Measurements from ENCODE around the gene RARB.

The RARB gene

GRCh38 chr3:25448750-25449692, 21.0 kb downstream of the RARB start:
- DNase-seq, result no peak

GRCh38 chr3:25449857-25450256, 21.8 kb downstream of the RARB start:
- DNase-seq, result no peak

- DNase-seq, result no peak
These were observed 24.1 kb downstream of the RARB start for GRCh38 chr3:25452192-25452591.

- DNase-seq, result no peak
These were observed 24.7 kb downstream of the RARB start for GRCh38 chr3:25452740-25453139.

- DNase-seq, result no peak
These were observed 25.5 kb downstream of the RARB start for GRCh38 chr3:25453619-25454004.

- no peak for DNase-seq
These were observed 26.2 kb downstream of the RARB start for GRCh38 chr3:25454005-25454927.

GRCh38 chr3:25455441-25456132, 27.5 kb downstream of the RARB start:
- no peak for DNase-seq

GRCh38 chr3:25456723-25457670, 28.9 kb downstream of the RARB start:
- no peak for DNase-seq

- no peak for DNase-seq
These were observed 29.8 kb downstream of the RARB start for GRCh38 chr3:25457671-25458419.

GRCh38 chr3:25458420-25458814, 30.4 kb downstream of the RARB start:
- no peak for DNase-seq

- DNase-seq, result peak; percentile 2 to 17
These were observed 32.7 kb downstream of the RARB start for GRCh38 chr3:25460751-25461150.

GRCh38 chr3:25461946-25462345, 33.9 kb downstream of the RARB start:
- DNase-seq, result no peak

GRCh38 chr3:25462495-25462894, 34.4 kb downstream of the RARB start:
- DNase-seq, result no peak

GRCh38 chr3:25463836-25464418, 35.9 kb downstream of the RARB start:
- no peak for DNase-seq

- DNase-seq, result no peak
These were observed 37.3 kb downstream of the RARB start for GRCh38 chr3:25465266-25465860.

GRCh38 chr3:25468866-25469319, 40.8 kb downstream of the RARB start:
- no peak for DNase-seq

GRCh38 chr3:25469558-25469957, 41.5 kb downstream of the RARB start:
- DNase-seq, result no peak

GRCh38 chr3:25471081-25471768, 43.2 kb downstream of the RARB start:
- DNase-seq, result no peak

- no peak for DNase-seq
These were observed 44.1 kb downstream of the RARB start for GRCh38 chr3:25472153-25472552.

- DNase-seq, result no peak
These were observed 44.7 kb downstream of the RARB start for GRCh38 chr3:25472731-25473130.

Measured in CD4-positive, alpha-beta T cell treated with Interferon alpha-2 for 1 hour (primary cell).